H9 (cell line): ENCODE data around the gene RARB. TPM values are rescaled to one million over a fixed set of nuclear protein-coding genes. Genes with fewer than 3 reads are reported as not detected.

ENCODE experiments used
- DNase-seq: peaks from one replicate; pipeline ENCODE4 v3.0.0-alpha.2; 2017
- H2AFZ ChIP-seq: one replicate; pipeline ENCODE4 v1.6.1; 2013; ENCODE audit warnings: mild to moderate bottlenecking, low read length, control low read depth, moderate library complexity
- H2AK5ac ChIP-seq: 2 replicates; pipeline ENCODE4 v1.6.1; 2013; ENCODE audit warnings: low read length, control low read depth, mixed read lengths; ENCODE audit not compliant: insufficient read length
- H2BK120ac ChIP-seq: one replicate; pipeline ENCODE4 v1.6.1; 2013; ENCODE audit warnings: low read depth, mild to moderate bottlenecking, low read length, control low read depth, inconsistent platforms; ENCODE audit not compliant: poor library complexity, severe bottlenecking
- H2BK12ac ChIP-seq: 2 replicates; pipeline ENCODE4 v1.6.1; 2013; ENCODE audit warnings: low read length, control low read depth, mixed read lengths, low read depth; ENCODE audit not compliant: insufficient read length
- H2BK15ac ChIP-seq: 2 replicates; pipeline ENCODE4 v1.6.1; 2013; ENCODE audit warnings: low read depth, low read length, control low read depth
- H2BK20ac ChIP-seq: one replicate; pipeline ENCODE4 v1.6.1; 2013; ENCODE audit warnings: low read depth, mild to moderate bottlenecking, low read length, control low read depth, inconsistent platforms; ENCODE audit not compliant: poor library complexity, severe bottlenecking
- H2BK5ac ChIP-seq: 2 replicates; pipeline ENCODE4 v1.6.1; 2013; ENCODE audit warnings: low read length, control low read depth, mixed read lengths; ENCODE audit not compliant: insufficient read length
- H3K14ac ChIP-seq: 2 replicates; pipeline ENCODE4 v1.6.1; 2013; ENCODE audit warnings: low read length, control low read depth; ENCODE audit not compliant: insufficient read depth
- H3K18ac ChIP-seq: 2 replicates; pipeline ENCODE4 v1.6.1; 2013; ENCODE audit warnings: low read depth, mild to moderate bottlenecking, mixed read lengths, low read length, control low read depth; ENCODE audit not compliant: insufficient read length
- H3K23ac ChIP-seq: 2 replicates; pipeline ENCODE4 v1.6.1; 2013; ENCODE audit warnings: low read length, control low read depth, mixed read lengths, low read depth; ENCODE audit not compliant: insufficient read length
- H3K23me2 ChIP-seq: 2 replicates; pipeline ENCODE4 v1.6.1; 2013; ENCODE audit warnings: low read depth, mild to moderate bottlenecking, mixed read lengths, low read length, control low read depth; ENCODE audit not compliant: insufficient read length, poor library complexity, severe bottlenecking
- H3K27ac ChIP-seq: 2 replicates; pipeline ENCODE4 v1.5.1; 2013; ENCODE audit warnings: low read length, control low read depth, mixed read lengths, low read depth; ENCODE audit not compliant: insufficient read length
- H3K27me3 ChIP-seq: 2 replicates; pipeline ENCODE4 v1.6.1; 2013; ENCODE audit warnings: low read length, control low read depth, inconsistent platforms; ENCODE audit not compliant: insufficient read depth
- H3K4ac ChIP-seq: 2 replicates; pipeline ENCODE4 v1.6.1; 2013; ENCODE audit warnings: low read depth, mild to moderate bottlenecking, control low read depth, inconsistent platforms, low read length, moderate library complexity
- H3K4me1 ChIP-seq: 2 replicates; pipeline ENCODE4 v1.6.1; 2013; ENCODE audit warnings: low read length, control low read depth, inconsistent platforms; ENCODE audit not compliant: insufficient read depth
- H3K4me2 ChIP-seq: 2 replicates; pipeline ENCODE4 v1.6.1; 2013; ENCODE audit warnings: low read length, control low read depth, mixed read lengths; ENCODE audit not compliant: insufficient read length, insufficient read depth
- H3K56ac ChIP-seq: 2 replicates; pipeline ENCODE4 v1.6.1; 2013; ENCODE audit warnings: low read depth, mild to moderate bottlenecking, mixed read lengths, low read length, control low read depth; ENCODE audit not compliant: insufficient read length
- H3K79me1 ChIP-seq: 2 replicates; pipeline ENCODE4 v1.6.1; 2013; ENCODE audit warnings: low read depth, mild to moderate bottlenecking, moderate library complexity, low read length, control low read depth, inconsistent platforms; ENCODE audit not compliant: insufficient read depth, poor library complexity, severe bottlenecking
- H3K79me2 ChIP-seq: 2 replicates; pipeline ENCODE4 v1.6.1; 2013; ENCODE audit warnings: low read length, control low read depth, inconsistent platforms; ENCODE audit not compliant: insufficient read depth
- H3K9ac ChIP-seq: 2 replicates; pipeline ENCODE4 v1.6.1; 2013; ENCODE audit warnings: low read length, control low read depth, mixed read lengths; ENCODE audit not compliant: insufficient read length; ENCODE audit errors: extremely low read depth
- H3K9me3 ChIP-seq: one replicate; pipeline ENCODE4 v1.6.1; 2013; ENCODE audit warnings: low read depth, low read length, inconsistent platforms; ENCODE audit not compliant: control insufficient read depth
- H3T11ph ChIP-seq: one replicate; pipeline ENCODE4 v1.6.1; 2013; ENCODE audit warnings: mild to moderate bottlenecking, low read length, control low read depth, inconsistent platforms
- H4K20me1 ChIP-seq: one replicate; pipeline ENCODE4 v1.6.1; 2013; ENCODE audit not compliant: control insufficient read depth, insufficient read length, insufficient read depth
- H4K5ac ChIP-seq: 2 replicates; pipeline ENCODE4 v1.6.1; 2013; ENCODE audit warnings: low read depth, mild to moderate bottlenecking, mixed read lengths, low read length, control low read depth; ENCODE audit not compliant: insufficient read length
- H4K8ac ChIP-seq: replicated peaks from 2 replicates; pipeline ENCODE4 v1.6.1; 2013; ENCODE audit warnings: low read length, control low read depth, mixed read lengths, low read depth; ENCODE audit not compliant: insufficient read length
- H4K91ac ChIP-seq: 2 replicates; pipeline ENCODE4 v1.6.1; 2013; ENCODE audit warnings: low read depth, mild to moderate bottlenecking, moderate library complexity, mixed read lengths, low read length, control low read depth; ENCODE audit not compliant: insufficient read length
- H3K27ac Mint-ChIP-seq, 3 experiments: 2 replicates in 2 of 3; 3 replicates in 1 of 3; pipeline ENCODE4 v1.8.0; 2020 to 2021; ENCODE audit warnings: mixed read lengths in 3 of 3, mild to moderate bottlenecking in 1 of 3, moderate library complexity in 1 of 3
- H3K27me3 Mint-ChIP-seq: 2 replicates; pipeline ENCODE4 v1.8.0; 2021; ENCODE audit warnings: low read depth, mild to moderate bottlenecking, moderate library complexity, mixed read lengths
- H3K36me3 Mint-ChIP-seq, 3 experiments: 2 replicates in 2 of 3; 3 replicates in 1 of 3; pipeline ENCODE4 v1.8.0; 2020 to 2021; ENCODE audit warnings: low read depth in 3 of 3, mixed read lengths in 3 of 3; ENCODE audit not compliant: insufficient read depth in 1 of 3
- H3K4me1 Mint-ChIP-seq, 2 experiments: 2 replicates each; pipeline ENCODE4 v1.8.0; 2020; ENCODE audit warnings: mixed read lengths in 2 of 2
- H3K4me3 Mint-ChIP-seq, 2 experiments: 2 replicates in 1 of 2; 3 replicates in 1 of 2; pipeline ENCODE4 v1.8.0; 2020 to 2021; ENCODE audit warnings: mild to moderate bottlenecking in 2 of 2, mixed read lengths in 2 of 2, moderate library complexity in 1 of 2
- H3K9me3 Mint-ChIP-seq, 2 experiments: 2 replicates in 1 of 2; 3 replicates in 1 of 2; pipeline ENCODE4 v1.8.0; 2020; ENCODE audit warnings: mild to moderate bottlenecking in 2 of 2, mixed read lengths in 2 of 2, moderate library complexity in 1 of 2
- CTCF ChIP-seq: fragments of 200-600 bp; sonication (generic); conservative IDR thresholded peaks from 3 replicates; pipeline ENCODE4 v1.8.0; 2021; ENCODE audit warnings: antibody characterized with exemption, mild to moderate bottlenecking
- WGBS: extraction: QIAGEN DNeasy Blood & Tissue Kit; methylation state at CpG from one replicate; pipeline ENCODE4 v1.1.7; 2013; ENCODE audit warnings: missing lambda C conversion rate, low lambda C conversion rate, mixed read lengths; ENCODE audit not compliant: insufficient read length; ENCODE audit errors: extremely low coverage; 5-methylcytosine and 5-hydroxymethylcytosine counted together
- total RNA-seq: library from RNA; stranded (reverse); gene quantifications from 2 replicates; pipeline ENCODE4 v1.2.1, GENCODE V29; 2021

RARB gene
- total RNA-seq, 1 experiment from 2014 or later: 0.22 TPM

GRCh38 chr3:25610167-25610566, 182.1 kb downstream of the RARB start:
- no peak overlapping the region for H4K91ac ChIP-seq
- H3K27me3 Mint-ChIP-seq: no peaks in the 10 kb centered on the region
- TF ChIP-seq CTCF: no peak
- no peak overlapping the region for H4K5ac ChIP-seq
- no peak overlapping the region for H3K56ac ChIP-seq
- no peak overlapping the region for H2BK20ac ChIP-seq
- no peak overlapping the region for H3K4me2 ChIP-seq
- H3K9me3 ChIP-seq: no peaks in the 10 kb centered on the region
- no peak for DNase-seq
- H4K8ac ChIP-seq: no peak overlapping the region
- WGBS: no CpG with 5 or more reads among the region's 1 CpG
- H3K18ac ChIP-seq: no peak overlapping the region
- H2AFZ ChIP-seq: no peak overlapping the region
- H2AK5ac ChIP-seq: no peak overlapping the region
- H3K4ac ChIP-seq: no peak overlapping the region
- no peak overlapping the region for H3K14ac ChIP-seq
- H3K4me3 Mint-ChIP-seq: no peak overlapping the region
- peak overlapping the region in 1 of 3 experiments; percentile 2; a peak in 2 of 7 replicates for H3K27ac Mint-ChIP-seq
- no peaks in the 10 kb centered on the region for H3K79me1 ChIP-seq
- H3K36me3 Mint-ChIP-seq: peaks cover 26 to 77% (median 72%) of the 10 kb centered on the region in 3 experiments
- no peak overlapping the region for H2BK15ac ChIP-seq
- no peaks in the 10 kb centered on the region for H4K20me1 ChIP-seq
- H3K9me3 Mint-ChIP-seq: no peaks in the 10 kb centered on the region
- no peaks in the 10 kb centered on the region for H3K79me2 ChIP-seq
- H2BK5ac ChIP-seq: no peak overlapping the region
- no peak overlapping the region for H3T11ph ChIP-seq
- no peak overlapping the region for H3K9ac ChIP-seq
- H2BK120ac ChIP-seq: no peak overlapping the region
- no peak overlapping the region for H3K23ac ChIP-seq
- no peaks in the 10 kb centered on the region for H3K4me1 Mint-ChIP-seq
- H3K23me2 ChIP-seq: no peaks in the 10 kb centered on the region
- no peaks in the 10 kb centered on the region for H3K27me3 ChIP-seq
- no peaks in the 10 kb centered on the region for H3K4me1 ChIP-seq
- no peak overlapping the region for H3K27ac ChIP-seq
- H2BK12ac ChIP-seq: no peak overlapping the region
